Erythroblast (primary cell): Measurements from ENCODE around the gene FHDC1.

Experiments used
- GATA1 ChIP-seq: IDR thresholded peaks from 2 replicates; pipeline ENCODE4 v1.6.1; 2011; ENCODE audit warnings: low read depth, mild to moderate bottlenecking, control low read depth, low read length, moderate library complexity
- POLR2A ChIP-seq: IDR thresholded peaks from 2 replicates; pipeline ENCODE4 v1.6.1; 2011; ENCODE audit warnings: mild to moderate bottlenecking, low read length

GRCh38 chr4:152901205-152901604 is 34.9 kb upstream of the FHDC1 start:
- TF ChIP-seq POLR2A (no peak), GATA1 (no peak)
